SK-N-SH treated with all-trans-retinoic acid at 6 μM for 48 hours (cell line): Measurements from ENCODE around the gene LPXN.

Experiments used
- ATAC-seq: fragments of 200-7000 bp; cut with Tn5 transposase; 3 replicates; pipeline ENCODE4 v1.9.1; 2020; ENCODE audit warnings: mild to moderate bottlenecking, moderate library complexity
- BACH2 ChIP-seq: fragments of 250-450 bp; sonication (Bioruptor Pico); IDR thresholded peaks from 2 replicates; pipeline ENCODE4 v1.9.0; 2021; ENCODE audit warnings: mild to moderate bottlenecking, borderline replicate concordance
- CSDC2 ChIP-seq: fragments of 250-450 bp; sonication (Bioruptor Pico); IDR thresholded peaks from 2 replicates; pipeline ENCODE4 v1.5.0; 2020; ENCODE audit warnings: mild to moderate bottlenecking, moderate library complexity
- ESRRG ChIP-seq: fragments of 250-450 bp; sonication (Bioruptor Pico); IDR thresholded peaks from 2 replicates; pipeline ENCODE4 v1.6.1; 2021; ENCODE audit warnings: mild to moderate bottlenecking
- GLIS3 ChIP-seq: fragments of 250-450 bp; sonication (Bioruptor Pico); IDR thresholded peaks from 2 replicates; pipeline ENCODE4 v1.5.0; 2020; ENCODE audit warnings: mild to moderate bottlenecking, moderate library complexity
- ISL1 ChIP-seq: fragments of 250-450 bp; sonication (Bioruptor Pico); IDR thresholded peaks from 2 replicates; pipeline ENCODE4 v2.1.2; 2022; ENCODE audit warnings: mild to moderate bottlenecking, moderate library complexity
- OSR1 ChIP-seq: fragments of 250-450 bp; sonication (Bioruptor Pico); IDR thresholded peaks from 2 replicates; pipeline ENCODE4 v1.8.0; 2022; ENCODE audit warnings: moderate library complexity, mild to moderate bottlenecking, inconsistent platforms
- PPARA ChIP-seq: fragments of 250-450 bp; sonication (Bioruptor Pico); IDR thresholded peaks from 2 replicates; pipeline ENCODE4 v1.5.0; 2020; ENCODE audit warnings: mild to moderate bottlenecking, borderline replicate concordance
- RARB ChIP-seq: fragments of 250-450 bp; sonication (Bioruptor Pico); IDR thresholded peaks from 2 replicates; pipeline ENCODE4 v1.8.0; 2021; ENCODE audit warnings: mild to moderate bottlenecking, moderate library complexity
- SNAI2 ChIP-seq: fragments of 250-450 bp; sonication (Bioruptor Pico); IDR thresholded peaks from 2 replicates; pipeline ENCODE4 v1.5.0; 2020; ENCODE audit warnings: mild to moderate bottlenecking, moderate library complexity
- TCF4 ChIP-seq: fragments of 250-450 bp; sonication (Bioruptor Pico); IDR thresholded peaks from 2 replicates; pipeline ENCODE4 v1.8.0; 2021; ENCODE audit warnings: mild to moderate bottlenecking, moderate library complexity, borderline replicate concordance
- TOX ChIP-seq: fragments of 250-450 bp; sonication (Bioruptor Pico); IDR thresholded peaks from 2 replicates; pipeline ENCODE4 v1.8.0; 2021; ENCODE audit warnings: mild to moderate bottlenecking, moderate library complexity, borderline replicate concordance
- ZC3H10 ChIP-seq: fragments of 250-450 bp; sonication (Bioruptor Pico); IDR thresholded peaks from 2 replicates; pipeline ENCODE4 v1.5.1; 2021; ENCODE audit warnings: mild to moderate bottlenecking, moderate library complexity
- ZFP3 ChIP-seq: fragments of 250-450 bp; sonication (Bioruptor Pico); IDR thresholded peaks from 2 replicates; pipeline ENCODE4 v1.5.0; 2020; ENCODE audit warnings: mild to moderate bottlenecking, moderate library complexity
- ZNF565 ChIP-seq: fragments of 450-650 bp; formaldehyde crosslinking; conservative IDR thresholded peaks from 2 replicates; pipeline ENCODE4 v1.5.0; 2020; ENCODE audit warnings: low read depth, mild to moderate bottlenecking, moderate library complexity
- TF ChIP-seq, protein P1 (sequence below): fragments of 250-450 bp; sonication (Bioruptor Pico); IDR thresholded peaks from 2 replicates; pipeline ENCODE4 v1.8.0; 2020; ENCODE audit warnings: mild to moderate bottlenecking, moderate library complexity, borderline replicate concordance
- TF ChIP-seq, protein P2 (sequence below): fragments of 250-450 bp; sonication (Bioruptor Pico); IDR thresholded peaks from 2 replicates; pipeline ENCODE4 v1.5.0; 2020; ENCODE audit warnings: mild to moderate bottlenecking, moderate library complexity
- TF ChIP-seq, protein P3 (sequence below): fragments of 250-450 bp; sonication (Bioruptor Pico); IDR thresholded peaks from 2 replicates; pipeline ENCODE4 v1.8.0; 2021; ENCODE audit warnings: low read depth, mild to moderate bottlenecking, moderate library complexity, borderline replicate concordance
- TF ChIP-seq, protein P4 (sequence below): fragments of 250-450 bp; sonication (Bioruptor Pico); IDR thresholded peaks from 2 replicates; pipeline ENCODE4 v1.5.1; 2021; ENCODE audit warnings: mild to moderate bottlenecking, moderate library complexity

Gene LPXN

GRCh38 chr11:58600510-58600909, 24.9 kb upstream of the LPXN start (continued):
- TF ChIP-seq, protein P1, sequence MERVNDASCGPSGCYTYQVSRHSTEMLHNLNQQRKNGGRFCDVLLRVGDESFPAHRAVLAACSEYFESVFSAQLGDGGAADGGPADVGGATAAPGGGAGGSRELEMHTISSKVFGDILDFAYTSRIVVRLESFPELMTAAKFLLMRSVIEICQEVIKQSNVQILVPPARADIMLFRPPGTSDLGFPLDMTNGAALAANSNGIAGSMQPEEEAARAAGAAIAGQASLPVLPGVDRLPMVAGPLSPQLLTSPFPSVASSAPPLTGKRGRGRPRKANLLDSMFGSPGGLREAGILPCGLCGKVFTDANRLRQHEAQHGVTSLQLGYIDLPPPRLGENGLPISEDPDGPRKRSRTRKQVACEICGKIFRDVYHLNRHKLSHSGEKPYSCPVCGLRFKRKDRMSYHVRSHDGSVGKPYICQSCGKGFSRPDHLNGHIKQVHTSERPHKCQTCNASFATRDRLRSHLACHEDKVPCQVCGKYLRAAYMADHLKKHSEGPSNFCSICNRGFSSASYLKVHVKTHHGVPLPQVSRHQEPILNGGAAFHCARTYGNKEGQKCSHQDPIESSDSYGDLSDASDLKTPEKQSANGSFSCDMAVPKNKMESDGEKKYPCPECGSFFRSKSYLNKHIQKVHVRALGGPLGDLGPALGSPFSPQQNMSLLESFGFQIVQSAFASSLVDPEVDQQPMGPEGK = no peak
- no peak for TF ChIP-seq OSR1 (CRISPR knock-in tag)
- no peak for TF ChIP-seq RARB (CRISPR knock-in tag)

DNA sequence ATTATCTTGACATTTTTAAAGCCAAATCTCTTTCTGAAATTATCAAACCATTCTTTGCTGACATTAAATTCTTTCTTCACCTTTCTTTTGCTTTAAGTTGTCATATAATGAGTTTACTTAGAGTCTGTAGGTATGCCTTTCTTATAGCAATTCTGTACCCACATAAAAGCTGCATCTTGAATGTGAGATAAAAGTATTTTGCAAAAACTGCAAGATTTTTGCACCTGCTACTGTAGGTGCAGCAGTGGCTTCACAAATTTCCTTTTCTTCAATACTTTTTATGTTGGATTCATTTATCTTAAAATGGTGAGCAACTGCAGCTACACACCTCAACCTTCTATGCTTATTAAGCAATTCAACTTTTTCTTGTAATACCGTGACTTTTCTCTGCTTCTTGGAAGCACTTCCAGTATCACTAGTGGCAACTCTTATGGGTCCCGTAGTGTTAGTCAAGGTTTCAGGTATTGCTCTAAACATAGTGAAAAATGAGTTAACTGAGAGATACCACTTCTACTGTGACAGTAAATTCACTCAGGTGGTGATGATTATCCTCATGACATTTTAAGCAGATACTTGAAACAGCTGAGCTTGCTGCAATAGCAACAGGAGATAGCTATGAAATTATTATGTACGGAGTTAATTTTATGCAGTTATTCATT, 22.0 kb upstream of the LPXN start:
- TF ChIP-seq, protein P1 = no peak
- no peak for TF ChIP-seq ZC3H10 (CRISPR knock-in tag)
- no peak for TF ChIP-seq ZNF565 (CRISPR knock-in tag)
- no peak for TF ChIP-seq OSR1 (CRISPR knock-in tag)
- TF ChIP-seq SNAI2 (CRISPR knock-in tag) = no peak
- TF ChIP-seq, protein P2, sequence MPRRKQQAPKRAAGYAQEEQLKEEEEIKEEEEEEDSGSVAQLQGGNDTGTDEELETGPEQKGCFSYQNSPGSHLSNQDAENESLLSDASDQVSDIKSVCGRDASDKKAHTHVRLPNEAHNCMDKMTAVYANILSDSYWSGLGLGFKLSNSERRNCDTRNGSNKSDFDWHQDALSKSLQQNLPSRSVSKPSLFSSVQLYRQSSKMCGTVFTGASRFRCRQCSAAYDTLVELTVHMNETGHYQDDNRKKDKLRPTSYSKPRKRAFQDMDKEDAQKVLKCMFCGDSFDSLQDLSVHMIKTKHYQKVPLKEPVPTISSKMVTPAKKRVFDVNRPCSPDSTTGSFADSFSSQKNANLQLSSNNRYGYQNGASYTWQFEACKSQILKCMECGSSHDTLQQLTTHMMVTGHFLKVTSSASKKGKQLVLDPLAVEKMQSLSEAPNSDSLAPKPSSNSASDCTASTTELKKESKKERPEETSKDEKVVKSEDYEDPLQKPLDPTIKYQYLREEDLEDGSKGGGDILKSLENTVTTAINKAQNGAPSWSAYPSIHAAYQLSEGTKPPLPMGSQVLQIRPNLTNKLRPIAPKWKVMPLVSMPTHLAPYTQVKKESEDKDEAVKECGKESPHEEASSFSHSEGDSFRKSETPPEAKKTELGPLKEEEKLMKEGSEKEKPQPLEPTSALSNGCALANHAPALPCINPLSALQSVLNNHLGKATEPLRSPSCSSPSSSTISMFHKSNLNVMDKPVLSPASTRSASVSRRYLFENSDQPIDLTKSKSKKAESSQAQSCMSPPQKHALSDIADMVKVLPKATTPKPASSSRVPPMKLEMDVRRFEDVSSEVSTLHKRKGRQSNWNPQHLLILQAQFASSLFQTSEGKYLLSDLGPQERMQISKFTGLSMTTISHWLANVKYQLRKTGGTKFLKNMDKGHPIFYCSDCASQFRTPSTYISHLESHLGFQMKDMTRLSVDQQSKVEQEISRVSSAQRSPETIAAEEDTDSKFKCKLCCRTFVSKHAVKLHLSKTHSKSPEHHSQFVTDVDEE (CRISPR knock-in tag) = no peak
- TF ChIP-seq TOX (CRISPR knock-in tag) = no peak
- no peak for TF ChIP-seq ZFP3 (CRISPR knock-in tag)
- no peak for TF ChIP-seq CSDC2 (CRISPR knock-in tag)
- no peak for TF ChIP-seq ESRRG (CRISPR knock-in tag)
- TF ChIP-seq, protein P3, sequence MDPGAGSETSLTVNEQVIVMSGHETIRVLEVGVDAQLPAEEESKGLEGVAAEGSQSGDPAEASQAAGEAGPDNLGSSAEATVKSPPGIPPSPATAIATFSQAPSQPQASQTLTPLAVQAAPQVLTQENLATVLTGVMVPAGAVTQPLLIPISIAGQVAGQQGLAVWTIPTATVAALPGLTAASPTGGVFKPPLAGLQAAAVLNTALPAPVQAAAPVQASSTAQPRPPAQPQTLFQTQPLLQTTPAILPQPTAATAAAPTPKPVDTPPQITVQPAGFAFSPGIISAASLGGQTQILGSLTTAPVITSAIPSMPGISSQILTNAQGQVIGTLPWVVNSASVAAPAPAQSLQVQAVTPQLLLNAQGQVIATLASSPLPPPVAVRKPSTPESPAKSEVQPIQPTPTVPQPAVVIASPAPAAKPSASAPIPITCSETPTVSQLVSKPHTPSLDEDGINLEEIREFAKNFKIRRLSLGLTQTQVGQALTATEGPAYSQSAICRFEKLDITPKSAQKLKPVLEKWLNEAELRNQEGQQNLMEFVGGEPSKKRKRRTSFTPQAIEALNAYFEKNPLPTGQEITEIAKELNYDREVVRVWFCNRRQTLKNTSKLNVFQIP (CRISPR knock-in tag) = no peak
- TF ChIP-seq RARB (CRISPR knock-in tag) = no peak
- TF ChIP-seq PPARA (CRISPR knock-in tag) = no peak
- no peak for TF ChIP-seq BACH2 (CRISPR knock-in tag)
- no peak for ATAC-seq

- ATAC-seq = no peak; the same call in 2 of the 3 replicates
- TF ChIP-seq TCF4 = no peak
- no peak for TF ChIP-seq ZNF565 (CRISPR knock-in tag)
- no peak for TF ChIP-seq PPARA (CRISPR knock-in tag)
- no peak for TF ChIP-seq RARB (CRISPR knock-in tag)
- TF ChIP-seq, protein P2 (CRISPR knock-in tag) = no peak
- no peak for TF ChIP-seq ZFP3 (CRISPR knock-in tag)
- TF ChIP-seq GLIS3 = no peak
- TF ChIP-seq, protein P4, sequence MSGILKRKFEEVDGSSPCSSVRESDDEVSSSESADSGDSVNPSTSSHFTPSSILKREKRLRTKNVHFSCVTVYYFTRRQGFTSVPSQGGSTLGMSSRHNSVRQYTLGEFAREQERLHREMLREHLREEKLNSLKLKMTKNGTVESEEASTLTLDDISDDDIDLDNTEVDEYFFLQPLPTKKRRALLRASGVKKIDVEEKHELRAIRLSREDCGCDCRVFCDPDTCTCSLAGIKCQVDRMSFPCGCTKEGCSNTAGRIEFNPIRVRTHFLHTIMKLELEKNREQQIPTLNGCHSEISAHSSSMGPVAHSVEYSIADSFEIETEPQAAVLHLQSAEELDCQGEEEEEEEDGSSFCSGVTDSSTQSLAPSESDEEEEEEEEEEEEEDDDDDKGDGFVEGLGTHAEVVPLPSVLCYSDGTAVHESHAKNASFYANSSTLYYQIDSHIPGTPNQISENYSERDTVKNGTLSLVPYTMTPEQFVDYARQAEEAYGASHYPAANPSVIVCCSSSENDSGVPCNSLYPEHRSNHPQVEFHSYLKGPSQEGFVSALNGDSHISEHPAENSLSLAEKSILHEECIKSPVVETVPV (CRISPR knock-in tag) = no peak
- TF ChIP-seq, protein P3 (CRISPR knock-in tag) = no peak
- TF ChIP-seq ISL1 (CRISPR knock-in tag) = no peak
- TF ChIP-seq, protein P1 = no peak
- TF ChIP-seq SNAI2 (CRISPR knock-in tag) = no peak
- no peak for TF ChIP-seq TOX (CRISPR knock-in tag)
- no peak for TF ChIP-seq BACH2 (CRISPR knock-in tag)
These were observed 21.0 kb upstream of the LPXN start for GRCh38 chr11:58596621-58597020.
